Posterior cingulate gyrus (tissue), 11 donors: ENCODE data around the gene UBP1.
A peak's percentile ranks its signal among the peaks of the same experiment; 100 is the strongest.

Source experiments
- DNase-seq, 10 donors: peaks; one replicate each; pipeline versions ENCODE4 v3.0.0 to v3.0.0-alpha.2; 2020 to 2021; ENCODE audit warnings: mixed read lengths in 3 of 10
- intact Hi-C: fragments of 100-400 bp; cut with DNase I; formaldehyde crosslinking; loops from one replicate; pipeline ENCODE4 v1.15.1; 2023

Gene UBP1

GRCh38 chr3:33392703-33393125 lies 47.5 kb downstream of the UBP1 start:
- intact Hi-C loops: no loop called here
- DNase-seq: no peak

DNA sequence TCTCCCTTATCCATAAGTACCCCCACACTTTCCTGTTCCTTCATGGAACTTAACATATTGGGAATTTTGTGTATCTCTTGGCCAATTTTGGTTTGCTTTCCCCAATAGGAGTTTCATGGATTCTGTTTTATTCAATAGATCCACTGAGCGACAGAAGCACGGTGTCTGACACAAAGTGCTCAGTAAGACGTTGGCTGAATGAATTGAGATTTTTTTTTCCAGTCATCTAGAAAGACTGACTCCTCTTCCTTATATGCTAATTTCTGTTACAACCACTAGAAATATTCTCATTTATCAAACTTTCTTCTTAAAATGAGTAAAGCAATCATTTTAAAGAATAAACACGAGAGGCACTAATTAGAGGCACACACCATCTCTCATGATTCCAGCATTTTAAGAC lies 48.1 kb downstream of the UBP1 start:
- intact Hi-C loops: no loop called here
- no peak for DNase-seq

DNA sequence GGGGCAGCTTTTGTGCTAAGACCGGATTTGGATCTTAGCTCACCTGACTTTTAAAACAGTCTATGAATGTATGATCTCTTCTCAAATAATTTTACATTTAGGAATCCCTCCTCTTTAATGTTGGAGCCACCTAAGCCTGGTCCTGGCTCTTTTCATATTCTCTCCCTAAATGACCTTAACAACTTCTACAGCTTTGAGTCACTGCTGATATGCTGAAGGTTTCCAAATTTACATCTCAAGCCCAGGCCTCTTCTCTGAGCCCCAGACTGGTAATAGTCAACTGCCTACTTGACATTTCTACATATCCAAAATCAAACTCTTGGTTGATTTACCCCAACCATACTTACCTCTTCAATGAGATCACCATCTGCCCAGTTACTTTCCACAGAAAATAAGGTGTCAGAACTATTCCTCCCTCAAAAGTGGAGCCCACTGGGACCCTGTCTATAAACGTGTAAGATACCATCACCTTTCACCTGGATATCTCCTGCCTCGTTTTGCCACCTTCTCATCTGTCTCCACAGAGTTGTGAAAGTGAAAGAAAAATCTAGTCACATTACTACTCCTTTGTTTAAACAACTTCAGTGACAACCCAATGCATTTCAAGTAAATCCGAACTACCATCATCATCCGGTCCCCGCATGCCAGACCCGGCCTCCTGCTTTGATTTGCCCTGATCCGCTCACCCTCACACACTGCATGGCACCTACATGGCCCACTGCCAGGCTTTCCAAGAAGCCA lies 48.8 kb downstream of the UBP1 start:
- DNase-seq: no peak
- intact Hi-C loops: no loop called here

DNA sequence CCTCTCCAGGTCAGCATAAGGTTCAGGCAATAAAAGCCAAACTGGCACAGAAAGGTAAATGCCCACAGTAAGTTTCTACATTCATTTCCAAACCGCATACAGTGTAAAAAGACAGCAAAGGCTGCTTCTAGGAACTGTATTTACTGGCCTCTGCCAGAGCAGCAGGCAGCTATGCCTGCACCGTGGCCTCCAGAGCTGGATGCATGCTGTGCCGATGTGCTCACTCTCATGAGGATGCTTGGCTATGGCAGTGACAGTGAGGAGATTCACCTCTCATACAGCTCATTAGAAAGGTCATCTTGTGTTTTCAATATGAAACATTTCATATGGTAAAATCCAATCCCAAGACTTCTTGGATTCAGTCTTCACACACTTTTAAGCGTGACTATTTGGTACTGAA lies 50.3 kb downstream of the UBP1 start:
- DNase-seq: peak in 1 of 10 donors; percentile 24
- intact Hi-C loops: no loop called here

DNA sequence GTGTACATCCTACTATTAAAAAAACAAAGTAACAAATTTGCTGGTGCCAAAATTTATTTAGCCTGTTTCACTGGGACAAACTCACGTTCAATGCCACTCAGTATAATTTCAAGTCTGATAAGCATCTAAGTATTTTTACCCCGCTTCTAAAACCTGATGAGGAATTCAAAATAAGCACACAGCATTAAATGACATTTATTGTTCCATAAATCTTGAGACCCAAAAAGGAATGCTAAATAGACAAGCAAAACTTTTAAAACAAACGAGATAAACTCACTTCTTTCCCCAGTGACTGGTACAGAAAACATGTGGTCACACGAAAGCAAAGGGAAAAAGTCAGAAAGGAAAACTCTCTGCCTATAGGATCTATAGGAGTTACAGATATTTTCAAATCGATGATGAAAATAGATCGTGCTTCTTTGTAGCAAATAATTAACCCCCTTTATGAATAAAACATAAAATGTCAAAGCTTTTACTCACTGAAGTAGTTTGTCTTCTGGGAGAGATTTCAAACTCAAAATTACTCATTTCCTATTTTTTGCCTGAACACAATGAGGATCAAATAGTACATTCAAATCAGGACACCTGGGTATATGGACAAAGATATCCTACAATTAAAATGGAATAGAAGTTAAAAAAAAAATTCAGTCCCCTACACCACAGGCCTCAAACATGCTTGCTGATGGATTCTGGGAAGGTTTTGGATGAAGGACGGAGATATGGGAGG lies 51.7 kb downstream of the UBP1 start:
- intact Hi-C loops: no loop called here
- DNase-seq: no peak

DNA sequence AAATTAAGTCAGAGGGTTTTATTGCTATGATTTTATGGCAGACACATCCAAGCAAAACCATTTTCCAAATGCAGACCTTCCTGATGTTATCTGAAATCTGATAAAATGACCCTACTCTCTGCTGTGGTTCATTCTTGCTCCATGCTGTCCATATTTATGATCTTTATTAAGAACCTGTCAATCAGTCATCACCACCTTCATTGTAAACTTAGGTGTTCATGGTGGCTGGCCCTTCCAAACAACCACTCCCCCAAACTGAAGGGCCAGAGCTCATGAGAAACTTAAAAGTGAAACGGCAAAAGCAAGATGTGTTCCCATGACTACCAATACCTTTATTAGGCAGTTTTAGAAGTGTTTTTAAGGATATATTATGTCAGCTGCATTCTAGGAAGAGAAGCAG lies 53.6 kb downstream of the UBP1 start:
- intact Hi-C loops: no loop called here
- DNase-seq: no peak

DNA sequence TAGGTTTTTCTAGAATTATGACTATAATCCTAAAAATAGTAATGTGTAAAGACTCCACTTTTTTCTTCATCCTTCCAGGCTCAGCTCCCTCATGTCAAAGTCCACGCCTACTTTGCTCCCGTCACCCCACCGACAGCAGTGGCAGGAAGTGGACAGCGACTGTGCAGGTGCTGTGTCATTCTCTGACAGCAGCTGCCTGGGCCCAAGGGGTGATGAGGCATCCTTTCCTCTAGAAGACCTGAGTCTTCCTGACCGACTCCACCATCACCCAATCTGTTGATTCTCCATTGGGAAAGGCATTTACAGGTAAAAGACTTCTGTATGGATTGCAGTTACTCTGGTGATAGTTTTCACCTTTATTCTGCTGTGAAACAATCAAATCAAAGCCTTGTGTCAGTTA lies 54.8 kb downstream of the UBP1 start:
- DNase-seq: no peak
- intact Hi-C loops: no loop called here

DNA sequence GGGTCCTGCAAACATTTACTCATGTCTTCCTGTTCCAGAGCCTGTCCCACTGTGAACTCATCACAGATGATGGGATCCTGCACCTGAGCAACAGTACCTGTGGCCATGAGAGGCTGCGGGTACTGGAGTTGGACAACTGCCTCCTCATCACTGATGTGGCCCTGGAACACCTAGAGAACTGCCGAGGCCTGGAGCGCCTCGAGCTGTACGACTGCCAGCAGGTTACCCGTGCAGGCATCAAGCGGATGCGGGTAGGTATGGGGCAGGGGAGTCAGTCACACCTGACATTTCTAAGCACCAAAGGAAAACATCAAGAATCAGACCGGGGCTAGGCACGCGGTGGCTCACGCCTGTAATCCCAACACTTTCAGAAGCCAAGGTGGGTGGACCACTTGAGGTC lies 56.3 kb downstream of the UBP1 start:
- intact Hi-C loops: no loop called here
- no peak for DNase-seq

DNA sequence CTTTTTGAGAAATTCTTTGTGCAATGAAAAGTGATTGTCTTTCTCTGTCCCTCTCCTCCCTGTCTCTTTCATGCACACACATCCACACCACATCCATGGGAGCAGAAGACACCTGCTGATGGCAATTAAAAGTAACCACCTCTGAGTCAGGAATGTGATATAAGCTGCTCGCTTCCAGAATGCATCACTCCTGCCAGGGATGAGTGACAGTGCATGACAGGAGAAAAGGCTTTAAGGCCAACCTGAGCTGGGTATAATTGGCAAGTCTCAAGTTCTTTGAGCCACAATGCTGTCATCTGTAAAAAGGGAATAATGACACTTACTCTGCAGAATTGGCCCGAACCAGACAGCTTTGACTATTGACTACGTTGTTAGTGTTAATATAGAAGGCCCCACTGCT lies 59.6 kb downstream of the UBP1 start:
- intact Hi-C loops: no loop called here
- DNase-seq: no peak

DNA sequence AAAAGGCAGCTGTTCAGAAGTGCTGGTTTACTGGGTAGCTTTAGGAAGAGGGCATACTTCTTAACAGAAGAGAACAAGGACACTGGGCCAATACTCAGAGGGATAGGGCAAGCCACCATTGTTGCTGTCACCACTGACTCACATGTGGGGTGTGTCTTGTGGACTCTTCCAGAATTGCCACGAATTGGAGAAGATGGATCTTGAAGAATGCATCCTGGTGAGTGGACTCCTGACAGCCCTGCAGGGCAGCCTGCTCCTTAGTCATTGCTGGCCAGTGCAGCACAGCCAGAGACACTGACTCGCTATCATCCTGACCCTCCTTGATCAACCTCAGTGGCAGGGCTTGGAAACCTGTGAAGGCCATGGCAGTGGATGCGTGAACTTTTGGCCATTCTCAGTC lies 62.3 kb downstream of the UBP1 start:
- intact Hi-C loops: loop anchor here (10.0 kb wide), 1 partner anchor 407 kb away; no protein-coding TSS in a partner anchor
- no peak for DNase-seq

DNA sequence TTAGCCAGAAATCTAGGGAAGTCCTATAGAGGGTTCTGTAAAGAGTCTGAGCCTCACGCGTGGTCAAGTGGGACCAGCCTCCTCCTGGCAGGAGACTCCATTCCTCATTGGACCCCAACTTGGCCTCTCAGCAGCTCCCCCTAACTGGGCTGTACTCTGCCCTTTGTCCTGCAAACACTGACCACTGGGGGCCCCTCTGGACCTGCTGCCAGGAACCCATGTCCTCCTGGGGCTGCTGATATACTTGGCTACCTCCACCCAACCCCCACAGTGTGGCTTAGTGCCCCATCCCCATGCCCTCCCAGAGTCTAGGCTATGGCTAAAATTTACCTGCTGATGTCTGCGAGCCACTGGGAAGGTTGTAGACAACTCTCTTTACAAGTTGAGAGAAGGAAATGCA lies 62.7 kb downstream of the UBP1 start:
- intact Hi-C loops: loop anchor here (10.0 kb wide), 1 partner anchor 407 kb away; no protein-coding TSS in a partner anchor

DNA sequence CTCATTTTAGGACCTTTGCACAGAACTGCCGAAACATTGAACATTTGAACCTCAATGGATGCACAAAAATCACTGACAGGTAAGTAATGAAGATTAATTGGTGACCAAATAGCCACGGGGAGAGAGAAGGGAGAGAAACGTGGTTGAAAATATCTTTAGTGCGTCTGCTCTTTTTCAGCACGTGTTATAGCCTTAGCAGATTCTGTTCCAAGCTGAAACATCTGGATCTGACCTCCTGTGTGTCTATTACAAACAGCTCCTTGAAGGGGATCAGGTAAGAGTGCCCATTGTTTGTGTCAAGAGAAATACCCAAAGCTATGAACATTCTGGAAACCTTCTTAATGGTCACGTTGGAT lies 67.1 kb downstream of the UBP1 start:
- intact Hi-C loops: loop anchor here (2.0 to 10.0 kb wide), 2 partner anchors 242 to 412 kb away; no protein-coding TSS in a partner anchor
- no peak for DNase-seq

More for the DNA sequence above, 62.7 kb downstream of the UBP1 start:
- DNase-seq: no peak

GRCh38 chr3:33372218-33373081 lies 67.8 kb downstream of the UBP1 start:
- peak in 4 of 10 donors; percentile 52 to 60 (median 58) for DNase-seq
- intact Hi-C loops: loop anchor here (2.0 to 10.0 kb wide), 2 partner anchors 242 to 412 kb away; no protein-coding TSS in a partner anchor

DNA sequence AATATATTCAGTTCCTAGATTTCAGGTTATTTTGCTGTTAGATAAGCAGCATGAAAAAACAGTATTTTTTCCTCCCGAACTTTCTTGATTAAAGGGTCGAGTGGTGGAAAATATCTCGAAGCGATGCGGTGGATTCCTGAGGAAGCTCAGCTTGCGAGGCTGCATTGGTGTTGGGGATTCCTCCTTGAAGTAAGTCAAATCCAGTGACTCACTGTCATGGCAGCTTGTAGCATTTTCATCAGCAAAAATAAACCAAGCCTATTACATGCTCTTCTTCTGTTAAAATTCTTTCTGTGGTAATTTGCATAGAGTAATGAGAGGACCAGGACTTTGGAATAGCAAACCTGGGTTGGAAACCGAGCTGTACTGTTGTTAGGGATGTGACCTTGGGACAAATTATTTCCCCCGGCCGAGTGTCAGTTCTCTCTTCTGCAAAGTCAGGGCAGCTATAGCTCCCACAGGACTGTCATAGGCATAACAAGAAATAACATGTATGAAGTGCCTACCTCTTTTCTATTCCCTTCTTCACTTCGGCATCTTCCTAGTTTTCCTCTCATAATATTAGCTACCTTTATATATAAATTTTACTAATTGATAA lies 75.6 kb downstream of the UBP1 start:
- intact Hi-C loops: no loop called here
- no peak for DNase-seq

DNA sequence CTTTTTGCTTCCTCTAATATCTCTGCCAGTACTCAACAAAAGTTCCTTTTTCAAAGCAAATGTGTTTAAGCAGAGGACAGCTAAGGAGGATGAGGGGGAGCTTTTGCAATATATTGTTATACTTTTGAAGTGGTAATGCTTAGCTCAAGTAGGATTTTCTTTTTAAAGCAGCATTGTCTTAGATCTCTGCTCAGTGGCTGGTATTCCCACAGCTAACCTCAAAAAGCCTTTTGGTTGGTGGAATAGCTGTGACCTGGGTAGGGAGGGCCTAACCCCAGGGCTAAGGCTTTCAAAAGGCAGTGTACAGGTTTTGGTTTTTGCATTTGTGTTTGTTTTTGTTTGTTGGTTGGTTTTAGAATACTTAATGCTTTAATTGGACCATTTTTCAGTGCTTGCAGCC lies 76.1 kb downstream of the UBP1 start:
- intact Hi-C loops: no loop called here
- DNase-seq: no peak

- intact Hi-C loops: no loop called here
- DNase-seq: no peak
Observed at GRCh38 chr3:33363113-33363800, 76.9 kb downstream of the UBP1 start.

DNA sequence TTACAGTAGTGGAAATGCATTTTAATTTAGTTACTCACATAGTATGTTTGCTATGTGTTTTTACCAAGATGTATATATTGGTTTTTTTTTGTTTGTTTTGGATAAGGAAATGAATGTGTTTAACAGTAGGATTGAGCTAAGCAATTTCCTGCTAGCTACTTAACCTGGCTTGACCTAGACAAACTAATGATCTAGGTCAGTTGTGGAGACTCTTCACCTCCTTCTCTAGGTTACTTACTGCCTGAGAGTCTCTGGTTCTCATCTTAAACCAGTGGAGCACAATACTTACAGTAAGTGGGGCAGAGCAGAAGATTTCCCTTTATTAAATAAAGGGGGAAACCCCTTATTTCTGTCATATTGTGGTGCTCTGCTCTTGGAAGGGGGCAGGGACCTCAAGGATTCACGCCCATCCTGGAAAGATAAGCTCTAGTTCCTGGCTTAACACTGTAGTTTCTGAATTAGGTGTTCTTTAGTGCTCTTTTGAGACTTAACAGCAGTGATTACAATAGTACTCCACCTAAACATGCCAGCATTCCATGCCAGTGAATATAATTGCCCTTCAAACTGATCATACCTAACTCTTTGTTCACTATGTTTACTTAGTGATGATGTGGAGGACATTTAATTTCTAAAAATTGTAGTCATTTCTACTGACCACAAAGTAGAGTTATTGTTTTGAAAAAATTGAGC lies 79.9 kb downstream of the UBP1 start:
- no peak for DNase-seq
- intact Hi-C loops: no loop called here

- DNase-seq: no peak
- intact Hi-C loops: no loop called here
Observed at GRCh38 chr3:33358172-33358781, 81.9 kb downstream of the UBP1 start.

- intact Hi-C loops: no loop called here
- DNase-seq: no peak
Observed at GRCh38 chr3:33355611-33356010, 84.6 kb downstream of the UBP1 start.
